ENCODE measurements around the gene XPC. TPM values are rescaled to one million over a fixed set of nuclear protein-coding genes. Genes with fewer than 3 reads are reported as not detected.
"Not testable (repeated sequence)": the region's sequence is repeated elsewhere in the genome, so short reads cannot be mapped to it uniquely, and the experiment has no call there.

Gene XPC
- total RNA-seq, 1 donor from 2014 or later: 26.8 TPM

DNA sequence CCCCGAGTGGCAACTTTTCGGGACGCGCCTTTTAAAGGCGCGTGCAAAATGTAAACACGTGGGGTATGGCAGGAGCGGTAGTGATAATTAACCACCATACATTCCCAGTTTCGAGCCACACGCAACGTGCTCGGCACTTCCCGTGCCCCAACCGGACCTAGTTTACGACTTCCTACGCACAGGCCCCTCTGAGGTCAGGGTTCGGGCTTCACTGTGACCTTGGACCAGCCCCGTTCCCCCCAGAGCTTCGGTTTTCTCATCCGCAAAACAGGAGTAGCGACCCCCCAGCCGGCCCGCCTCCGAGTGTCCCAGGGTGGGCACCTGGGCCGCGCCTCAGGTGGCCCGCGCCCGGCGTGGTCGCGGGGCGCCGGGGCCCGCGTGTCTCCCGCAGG is 54.2 kb downstream of the XPC start:
- TF ChIP-seq, protein P1, sequence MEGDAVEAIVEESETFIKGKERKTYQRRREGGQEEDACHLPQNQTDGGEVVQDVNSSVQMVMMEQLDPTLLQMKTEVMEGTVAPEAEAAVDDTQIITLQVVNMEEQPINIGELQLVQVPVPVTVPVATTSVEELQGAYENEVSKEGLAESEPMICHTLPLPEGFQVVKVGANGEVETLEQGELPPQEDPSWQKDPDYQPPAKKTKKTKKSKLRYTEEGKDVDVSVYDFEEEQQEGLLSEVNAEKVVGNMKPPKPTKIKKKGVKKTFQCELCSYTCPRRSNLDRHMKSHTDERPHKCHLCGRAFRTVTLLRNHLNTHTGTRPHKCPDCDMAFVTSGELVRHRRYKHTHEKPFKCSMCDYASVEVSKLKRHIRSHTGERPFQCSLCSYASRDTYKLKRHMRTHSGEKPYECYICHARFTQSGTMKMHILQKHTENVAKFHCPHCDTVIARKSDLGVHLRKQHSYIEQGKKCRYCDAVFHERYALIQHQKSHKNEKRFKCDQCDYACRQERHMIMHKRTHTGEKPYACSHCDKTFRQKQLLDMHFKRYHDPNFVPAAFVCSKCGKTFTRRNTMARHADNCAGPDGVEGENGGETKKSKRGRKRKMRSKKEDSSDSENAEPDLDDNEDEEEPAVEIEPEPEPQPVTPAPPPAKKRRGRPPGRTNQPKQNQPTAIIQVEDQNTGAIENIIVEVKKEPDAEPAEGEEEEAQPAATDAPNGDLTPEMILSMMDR (IDR thresholded peaks at IDR 0.05): no peak
- Mint-ChIP-seq H3K9me3 (ENCODE audit: low read depth) (no peaks in the 10 kb centered on the region), H3K4me3 (ENCODE audit: unreplicated experiment) (peak overlapping the region; percentile 93), H3K27ac (ENCODE audit: unreplicated experiment) (peak overlapping the region; percentile 80), H3K27me3 (ENCODE audit: low read depth) (no peaks in the 10 kb centered on the region), H3K4me1 (ENCODE audit: low read depth) (peaks cover 38% of the 10 kb centered on the region), H3K36me3 (ENCODE audit: low read depth) (peaks cover 11% of the 10 kb centered on the region)
- no peak for DNase-seq (ENCODE audit: low spot score)

DNA sequence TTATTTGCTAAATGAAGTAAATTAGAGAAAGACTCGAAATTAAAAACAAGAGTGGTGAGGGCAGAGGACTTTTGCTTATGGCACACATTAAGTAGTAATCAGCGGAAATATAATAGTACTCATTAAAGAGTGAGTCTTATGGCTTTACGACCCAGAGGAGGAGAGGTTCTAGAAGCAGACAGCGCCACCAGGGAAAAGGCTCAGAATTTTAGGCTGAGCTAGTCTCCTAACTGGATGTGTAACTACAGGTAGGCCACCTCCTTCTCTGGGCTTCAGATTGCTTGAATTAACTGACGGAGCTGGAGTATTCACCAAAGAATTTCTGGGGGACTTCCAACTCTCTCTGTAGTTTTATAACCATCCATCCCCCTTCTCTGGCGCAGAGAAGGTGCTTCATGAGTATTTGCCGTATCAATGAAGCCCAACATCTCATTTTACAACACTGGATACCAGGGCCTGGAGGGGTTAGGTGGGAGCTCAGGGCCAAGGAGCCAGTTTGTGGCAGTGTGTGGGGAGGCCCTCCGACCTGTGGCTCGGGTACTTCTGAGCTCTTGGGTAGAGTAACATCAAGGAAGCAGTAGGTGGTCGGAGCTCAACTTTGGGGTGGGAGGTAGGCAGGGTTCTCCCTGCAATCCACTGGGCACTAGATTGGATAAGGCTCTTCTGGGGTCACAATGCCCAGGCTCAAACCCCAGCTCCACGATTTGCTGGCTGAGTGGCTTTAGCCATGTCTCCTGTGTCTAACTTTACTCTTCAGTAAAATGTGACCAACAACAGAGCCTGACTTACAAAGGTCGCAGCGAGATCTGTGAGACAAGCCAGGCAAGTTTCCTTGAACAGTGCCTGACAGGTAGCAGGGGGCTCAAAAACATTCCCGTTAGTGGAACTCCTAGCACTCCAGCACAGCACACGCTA is 54.8 kb downstream of the XPC start:
- H3K27me3 Mint-ChIP-seq (ENCODE audit: low read depth): no peaks in the 10 kb centered on the region
- peaks cover 6% of the 10 kb centered on the region for H3K36me3 Mint-ChIP-seq (ENCODE audit: low read depth)
- peak overlapping the region; percentile 93 for H3K4me3 Mint-ChIP-seq (ENCODE audit: unreplicated experiment)
- no peaks in the 10 kb centered on the region for H3K9me3 Mint-ChIP-seq (ENCODE audit: low read depth)
- TF ChIP-seq, protein P1 (IDR thresholded peaks at IDR 0.05): no peak
- H3K4me1 Mint-ChIP-seq (ENCODE audit: low read depth): peaks cover 38% of the 10 kb centered on the region
- no peak for DNase-seq (ENCODE audit: low spot score)
- H3K27ac Mint-ChIP-seq (ENCODE audit: unreplicated experiment): peak overlapping the region; percentile 80

DNA sequence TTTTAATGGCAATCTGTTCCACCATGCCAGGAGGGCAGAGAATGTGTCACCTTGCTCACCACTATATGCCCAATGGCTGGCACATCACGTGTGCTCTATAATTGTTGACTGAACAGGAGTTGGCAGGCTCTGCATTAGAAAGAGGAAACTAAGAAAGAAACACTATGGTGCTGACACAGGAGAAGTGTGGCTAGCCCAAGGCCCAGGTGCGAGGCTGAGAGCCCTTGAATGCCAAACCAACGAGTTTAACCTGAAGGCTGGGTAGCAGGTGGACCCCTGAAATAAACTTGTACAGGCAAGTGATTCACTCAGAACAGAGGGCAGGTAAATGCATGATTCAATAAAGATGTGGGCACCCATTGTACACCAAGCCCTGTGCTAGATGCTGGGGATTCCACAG is 56.1 kb downstream of the XPC start:
- no peaks in the 10 kb centered on the region for H3K27me3 Mint-ChIP-seq (ENCODE audit: low read depth)
- H3K9me3 Mint-ChIP-seq (ENCODE audit: low read depth): no peaks in the 10 kb centered on the region
- H3K4me3 Mint-ChIP-seq (ENCODE audit: unreplicated experiment): no peak overlapping the region
- no peak for DNase-seq (ENCODE audit: low spot score)
- H3K4me1 Mint-ChIP-seq (ENCODE audit: low read depth): peaks cover 35% of the 10 kb centered on the region
- peaks cover 1% of the 10 kb centered on the region for H3K36me3 Mint-ChIP-seq (ENCODE audit: low read depth)
- TF ChIP-seq, protein P1 (IDR thresholded peaks at IDR 0.05): no peak
- no peak overlapping the region for H3K27ac Mint-ChIP-seq (ENCODE audit: unreplicated experiment)

DNA sequence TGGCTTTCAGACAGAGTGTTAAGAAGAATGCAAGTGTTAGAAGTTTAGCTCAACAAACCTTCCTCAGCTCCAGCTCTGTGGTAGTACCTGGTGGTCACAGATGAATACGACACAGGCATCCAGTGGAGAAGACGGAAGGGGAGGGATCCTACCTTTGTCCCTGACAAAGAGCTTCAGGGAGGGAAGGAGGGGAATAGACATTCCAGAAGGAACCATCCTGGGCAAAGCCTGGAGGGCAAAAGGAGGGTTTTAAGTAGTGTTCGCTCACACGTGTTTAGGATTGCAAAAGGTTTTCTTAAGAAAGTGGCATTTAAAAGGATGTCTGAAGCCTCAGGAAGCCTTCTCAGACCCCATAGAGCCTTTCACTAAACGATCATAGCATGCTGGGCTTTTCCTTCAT is 56.5 kb downstream of the XPC start:
- no peaks in the 10 kb centered on the region for H3K9me3 Mint-ChIP-seq (ENCODE audit: low read depth)
- TF ChIP-seq, protein P1 (IDR thresholded peaks at IDR 0.05): no peak
- no peak overlapping the region for H3K4me3 Mint-ChIP-seq (ENCODE audit: unreplicated experiment)
- no peak for DNase-seq (ENCODE audit: low spot score)
- H3K36me3 Mint-ChIP-seq (ENCODE audit: low read depth): peaks cover 1% of the 10 kb centered on the region
- H3K27me3 Mint-ChIP-seq (ENCODE audit: low read depth): no peaks in the 10 kb centered on the region
- no peak overlapping the region for H3K27ac Mint-ChIP-seq (ENCODE audit: unreplicated experiment)
- H3K4me1 Mint-ChIP-seq (ENCODE audit: low read depth): peaks cover 31% of the 10 kb centered on the region

DNA sequence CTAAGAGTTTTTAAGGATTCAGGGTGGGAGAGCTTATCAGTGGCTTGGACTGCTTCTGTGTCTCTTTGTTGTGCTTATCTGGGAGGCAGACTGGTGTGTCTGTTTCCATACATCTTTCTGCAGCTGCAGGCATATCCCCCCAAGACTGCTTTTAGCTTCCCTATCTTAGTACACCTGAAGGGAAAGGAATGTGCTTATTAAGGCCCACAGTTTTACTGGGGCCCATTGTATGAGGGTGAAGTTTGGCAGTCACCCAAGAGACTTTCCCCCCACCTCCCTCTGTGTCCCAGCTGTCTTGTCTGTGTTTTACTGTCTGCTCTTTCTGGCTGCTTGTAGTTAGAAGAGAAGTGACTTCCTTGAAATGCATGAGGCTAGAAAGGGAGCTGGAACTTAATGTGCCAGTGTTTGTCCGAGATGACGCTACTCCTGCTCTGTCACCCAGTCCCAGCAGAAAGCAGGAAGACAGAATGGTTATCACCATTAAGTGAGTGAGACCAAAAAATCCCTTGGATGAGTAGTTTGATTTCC is 57.4 kb downstream of the XPC start:
- not testable (repeated sequence) for H3K36me3 Mint-ChIP-seq (ENCODE audit: low read depth); H3K4me3 Mint-ChIP-seq (ENCODE audit: unreplicated experiment)

More for the DNA sequence above, 57.4 kb downstream of the XPC start:
- H3K9me3 Mint-ChIP-seq (ENCODE audit: low read depth); H3K27me3 Mint-ChIP-seq (ENCODE audit: low read depth); H3K27ac Mint-ChIP-seq (ENCODE audit: unreplicated experiment); DNase-seq (ENCODE audit: low spot score): not testable (repeated sequence)
- H3K4me1 Mint-ChIP-seq (ENCODE audit: low read depth): peaks cover 22% of the 10 kb centered on the region

Measured in chondrocyte (in vitro differentiated cells).